H1 (cell line): ENCODE data around the gene NIM1K. TPM values are rescaled to one million over a fixed set of nuclear protein-coding genes. Genes with fewer than 3 reads are reported as not detected.

ENCODE experiments used
- CBX8 ChIP-seq: fragments of 300-800, 300-1000 bp; sonication (generic); IDR thresholded peaks from 2 replicates; pipeline ENCODE4 v1.7.1; 2016; ENCODE audit warnings: low read depth, low read length, borderline replicate concordance
- RNF2 ChIP-seq: fragments of 200-900, 300-1000 bp; sonication (generic); IDR thresholded peaks from 2 replicates; pipeline ENCODE4 v1.7.1; 2016; ENCODE audit warnings: borderline replicate concordance, low read depth, mild to moderate bottlenecking, antibody characterized with exemption, low read length; ENCODE audit not compliant: poor library complexity, severe bottlenecking; ENCODE audit errors: missing control alignments
- SAP30 ChIP-seq: fragments of 300-600 bp; sonication (generic); IDR thresholded peaks from 2 replicates; pipeline ENCODE4 v1.7.1; 2012; ENCODE audit warnings: low read length, moderate library complexity, mild to moderate bottlenecking, inconsistent platforms; ENCODE audit not compliant: insufficient read depth, insufficient replicate concordance
- SIN3A ChIP-seq, 2 experiments: IDR thresholded peaks in 1 of 2; conservative IDR thresholded peaks in 1 of 2; 2 replicates each; pipeline ENCODE4 v1.6.1; 2011 to 2012; ENCODE audit warnings: low read length in 2 of 2, improper control_type of control experiment in 1 of 2, low read depth in 1 of 2, mild to moderate bottlenecking in 1 of 2
- SP1 ChIP-seq: IDR thresholded peaks from 2 replicates; pipeline ENCODE4 v1.6.1; 2011; ENCODE audit warnings: low read depth, low read length
- YY1 ChIP-seq: IDR thresholded peaks from 2 replicates; pipeline ENCODE4 v1.6.1; 2011; ENCODE audit warnings: low read depth, mild to moderate bottlenecking, low read length
- polyA plus RNA-seq, 7 experiments: library from polyadenylated mRNA; depleted of rRNA in 3 of 7; stranded (reverse) in 5 of 7; unstranded in 2 of 7; fragments of >200 nt in 5 of 7; fragments of 200-250 nt in 2 of 7; gene quantifications; 1 replicate in 5 of 7; 2 replicates in 1 of 7; 4 replicates in 1 of 7; pipeline versions ENCODE4 v1.2.1 to v1.2.3, GENCODE V29; 2011 to 2013; ENCODE audit warnings: missing spikeins in 2 of 7, mixed read lengths in 2 of 7
- total RNA-seq: library from RNA; stranded (reverse); fragmentation: NEBNext Ultra II Directional; extraction: Animal tissue kit (Norgen Biotek cat#: 25700); gene quantifications from 2 replicates; pipeline ENCODE4 v1.2.1, GENCODE V29; 2021

Gene NIM1K
- total and polyA plus RNA-seq, 2 of the 8 experiments (the other 6 are each of a cell fraction or from before 2014, with no cell fraction given) = not detected

GRCh38 chr5:43281840-43282658, 90.0 kb downstream of the NIM1K start (continued):
- TF ChIP-seq RNF2 (no peak), SAP30 (no peak), SIN3A (conservative IDR thresholded peaks at IDR 0.05 in 1 of 2, IDR thresholded peaks at IDR 0.05 in 1 of 2; ENCODE audit: low read depth in 1 of 2, low read length in 2 of 2) (no peak), YY1 (no peak), CBX8 (no peak), SP1 (no peak)
